HUES6 (cell line): ENCODE results near the gene ZFP2.
"Not testable (repeated sequence)": the region's sequence is repeated elsewhere in the genome, so short reads cannot be mapped to it uniquely, and the experiment has no call there.

Experiments
- H3K27ac ChIP-seq: 2 replicates; pipeline ENCODE4 v1.7.0; 2013; ENCODE audit warnings: low read depth, mild to moderate bottlenecking, low read length, inconsistent platforms
- H3K27me3 ChIP-seq: 2 replicates; pipeline ENCODE4 v1.6.1; 2013; ENCODE audit warnings: low read length; ENCODE audit not compliant: control insufficient read depth, insufficient read depth
- H3K36me3 ChIP-seq: 2 replicates; pipeline ENCODE4 v1.6.1; 2013; ENCODE audit warnings: low read length; ENCODE audit not compliant: control insufficient read depth, insufficient read depth
- H3K4me1 ChIP-seq: 2 replicates; pipeline ENCODE4 v1.6.1; 2013; ENCODE audit warnings: low read length; ENCODE audit not compliant: control insufficient read depth, insufficient read depth
- H3K4me3 ChIP-seq: 2 replicates; pipeline ENCODE4 v1.5.1; 2013; ENCODE audit warnings: low read depth, low read length
- H3K9ac ChIP-seq: one replicate; pipeline ENCODE4 v1.6.1; 2013; ENCODE audit warnings: mild to moderate bottlenecking, low read length
- H3K9me3 ChIP-seq: 2 replicates; pipeline ENCODE4 v1.6.1; 2013; ENCODE audit warnings: low read depth, low read length; ENCODE audit not compliant: control insufficient read depth, insufficient read depth

ZFP2 gene

DNA sequence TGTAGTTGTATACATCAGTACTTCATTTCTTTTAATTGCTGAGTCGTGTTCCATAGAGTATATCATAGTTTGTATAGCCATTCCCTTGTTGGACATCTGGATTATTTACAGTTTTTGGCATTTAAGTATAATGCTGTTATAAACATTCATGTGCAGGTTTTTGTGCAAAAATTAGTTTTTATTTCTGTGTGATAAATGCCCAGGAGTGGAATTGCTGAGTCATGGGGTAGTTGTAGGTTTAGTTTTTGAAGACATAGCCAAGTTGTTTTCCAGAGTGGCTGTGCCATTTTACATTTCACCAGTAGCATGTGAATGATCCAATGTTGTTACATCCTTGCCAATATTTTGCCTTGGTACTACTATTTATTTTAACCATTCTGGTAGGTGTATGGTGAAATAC, 23.4 kb upstream of the ZFP2 start:
- Histone ChIP-seq H3K9ac (no peak overlapping the region), H3K9me3 (peaks cover 55% of the 10 kb centered on the region), H3K27ac (no peak overlapping the region), H3K4me3 (no peak overlapping the region), H3K36me3 (peaks cover 87% of the 10 kb centered on the region), H3K27me3 (no peaks in the 10 kb centered on the region), H3K4me1 (no peaks in the 10 kb centered on the region)

- not testable (repeated sequence) for H3K9ac ChIP-seq, H3K4me3 ChIP-seq
These were observed 12.5 kb upstream of the ZFP2 start for GRCh38 chr5:178883115-178883694.

GRCh38 chr5:178883815-178884430, 11.8 kb upstream of the ZFP2 start:
- peaks cover 85% of the 10 kb centered on the region for H3K36me3 ChIP-seq
- H3K9ac ChIP-seq: no peak overlapping the region
- no peak overlapping the region for H3K4me3 ChIP-seq
- H3K27me3 ChIP-seq: no peaks in the 10 kb centered on the region
- no peak overlapping the region for H3K27ac ChIP-seq
- peaks cover 72% of the 10 kb centered on the region for H3K9me3 ChIP-seq
- no peaks in the 10 kb centered on the region for H3K4me1 ChIP-seq

More at GRCh38 chr5:178883115-178883694, 12.5 kb upstream of the ZFP2 start:
- not testable (repeated sequence) for H3K27me3 ChIP-seq, H3K27ac ChIP-seq, H3K4me1 ChIP-seq
- H3K9me3 ChIP-seq: peaks cover 70% of the 10 kb centered on the region
- H3K36me3 ChIP-seq: peaks cover 81% of the 10 kb centered on the region

DNA sequence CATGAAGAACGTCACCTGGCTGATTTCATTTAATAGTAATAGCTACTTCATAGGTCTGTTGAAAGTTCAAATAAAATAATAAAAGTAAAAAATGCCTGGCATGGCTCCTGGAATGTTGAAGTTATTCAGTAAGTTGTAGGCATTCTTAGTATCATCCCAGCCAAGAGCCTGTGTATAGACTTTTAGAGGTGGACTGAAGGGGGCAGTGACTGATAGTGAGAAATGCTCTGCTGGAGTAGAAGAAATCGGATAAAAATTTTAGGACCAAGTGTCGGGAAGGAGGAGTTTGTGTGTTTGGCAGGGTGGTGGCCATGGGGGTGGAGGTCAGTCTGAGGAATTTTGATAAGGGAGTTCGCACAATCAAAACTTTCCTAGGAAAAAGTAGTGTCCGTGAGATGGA, 3.6 kb downstream of the ZFP2 start:
- Histone ChIP-seq H3K27ac (no peak overlapping the region), H3K9me3 (peaks cover 35% of the 10 kb centered on the region), H3K4me3 (no peak overlapping the region), H3K36me3 (no peaks in the 10 kb centered on the region), H3K27me3 (no peaks in the 10 kb centered on the region), H3K9ac (no peak overlapping the region), H3K4me1 (no peaks in the 10 kb centered on the region)

GRCh38 chr5:178902849-178903248, 7.1 kb downstream of the ZFP2 start:
- no peaks in the 10 kb centered on the region for H3K27me3 ChIP-seq
- H3K4me1 ChIP-seq: no peaks in the 10 kb centered on the region
- no peak overlapping the region for H3K27ac ChIP-seq
- peaks cover 52% of the 10 kb centered on the region for H3K9me3 ChIP-seq
- no peaks in the 10 kb centered on the region for H3K36me3 ChIP-seq
- H3K9ac ChIP-seq: no peak overlapping the region
- no peak overlapping the region for H3K4me3 ChIP-seq

DNA sequence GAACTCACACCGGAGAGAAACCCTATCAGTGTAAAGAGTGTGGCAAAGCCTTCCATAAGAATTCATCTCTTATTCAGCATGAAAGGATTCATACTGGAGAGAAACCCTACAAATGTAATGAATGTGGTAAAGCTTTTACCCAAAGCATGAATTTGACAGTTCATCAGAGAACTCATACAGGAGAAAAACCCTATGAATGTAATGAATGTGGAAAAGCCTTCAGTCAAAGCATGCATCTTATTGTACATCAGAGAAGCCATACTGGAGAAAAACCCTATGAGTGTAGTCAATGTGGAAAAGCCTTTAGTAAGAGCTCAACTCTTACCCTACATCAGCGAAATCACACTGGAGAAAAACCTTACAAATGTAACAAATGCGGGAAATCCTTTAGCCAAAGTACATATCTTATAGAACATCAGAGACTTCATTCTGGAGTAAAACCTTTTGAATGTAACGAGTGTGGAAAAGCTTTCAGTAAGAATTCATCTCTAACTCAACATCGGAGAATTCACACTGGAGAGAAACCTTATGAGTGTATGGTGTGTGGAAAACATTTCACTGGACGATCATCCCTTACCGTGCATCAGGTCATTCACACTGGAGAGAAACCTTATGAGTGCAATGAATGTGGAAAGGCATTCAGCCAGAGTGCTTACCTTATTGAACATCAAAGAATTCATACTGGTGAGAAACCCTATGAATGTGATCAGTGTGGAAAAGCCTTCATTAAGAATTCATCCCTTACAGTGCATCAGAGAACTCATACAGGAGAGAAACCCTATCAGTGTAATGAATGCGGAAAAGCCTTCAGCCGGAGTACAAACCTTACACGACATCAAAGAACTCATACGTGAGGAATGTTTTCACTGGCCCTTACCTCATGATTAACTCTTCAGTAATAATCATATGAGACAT, 36.4 kb downstream of the ZFP2 start:
- Histone ChIP-seq H3K27me3 (no peaks in the 10 kb centered on the region), H3K4me1 (no peaks in the 10 kb centered on the region), H3K9me3 (peaks cover 95% of the 10 kb centered on the region), H3K27ac (no peak overlapping the region), H3K9ac (no peak overlapping the region), H3K4me3 (no peak overlapping the region), H3K36me3 (no peaks in the 10 kb centered on the region)

GRCh38 chr5:178940569-178941360, 45.1 kb downstream of the ZFP2 start, which contains the start of gene ZNF454:
TSS of gene ZNF454 (plus strand) at chr5:178941198. CDS start at chr5:178942792, 1,594 bp downstream.
- H3K36me3 ChIP-seq: no peaks in the 10 kb centered on the region

DNA sequence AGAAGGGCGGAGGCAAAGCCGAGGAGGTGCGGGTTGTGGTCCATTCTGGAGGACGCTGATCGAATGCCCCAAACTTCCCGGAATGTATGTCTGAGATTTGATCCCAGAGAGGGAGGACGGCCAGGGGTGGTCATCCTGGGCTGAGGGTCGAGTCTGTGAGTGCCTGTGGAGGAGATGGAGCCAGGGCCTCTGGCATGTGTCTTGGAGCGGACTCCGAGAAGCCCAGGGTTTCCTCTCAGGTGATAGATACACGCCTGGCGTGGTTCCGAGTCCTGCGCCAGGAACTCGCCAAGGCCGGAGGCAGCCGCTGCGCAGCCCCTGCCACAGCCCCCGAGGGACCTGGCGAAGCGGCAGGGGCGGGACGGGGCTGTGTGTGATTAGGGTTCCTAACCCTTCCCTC, 45.6 kb downstream of the ZFP2 start:
- no peak overlapping the region for H3K9ac ChIP-seq

More at GRCh38 chr5:178940569-178941360, 45.1 kb downstream of the ZFP2 start, which contains the start of gene ZNF454:
- peaks cover 93% of the 10 kb centered on the region for H3K9me3 ChIP-seq
- H3K27me3 ChIP-seq: no peaks in the 10 kb centered on the region
- no peaks in the 10 kb centered on the region; the same call in 1 of the 2 replicates for H3K4me1 ChIP-seq
- no peak within 1 kb of the TSS for H3K27ac ChIP-seq
- peak within 1 kb of the TSS; percentile 67 for H3K4me3 ChIP-seq
- H3K9ac ChIP-seq: no peak within 1 kb of the TSS

DNA sequence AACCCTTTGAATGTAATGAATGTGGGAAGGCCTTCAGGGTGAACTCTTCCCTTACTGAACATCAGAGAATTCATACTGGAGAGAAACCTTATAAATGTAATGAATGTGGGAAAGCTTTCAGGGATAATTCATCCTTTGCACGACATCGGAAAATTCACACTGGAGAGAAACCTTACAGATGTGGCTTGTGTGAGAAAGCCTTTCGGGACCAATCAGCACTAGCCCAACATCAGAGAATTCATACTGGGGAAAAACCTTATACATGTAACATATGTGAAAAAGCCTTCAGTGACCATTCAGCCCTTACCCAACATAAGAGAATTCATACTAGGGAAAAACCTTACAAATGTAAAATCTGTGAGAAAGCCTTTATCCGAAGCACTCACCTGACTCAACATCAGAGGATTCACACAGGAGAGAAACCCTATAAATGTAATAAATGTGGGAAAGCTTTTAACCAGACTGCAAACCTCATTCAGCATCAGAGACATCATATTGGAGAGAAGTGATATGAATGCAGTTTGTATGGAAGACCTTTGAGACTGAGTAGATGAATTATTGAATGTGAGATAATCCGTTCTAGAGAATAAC, 69.8 kb downstream of the ZFP2 start:
- H3K36me3 ChIP-seq: peaks cover 11% of the 10 kb centered on the region; the same call in 1 of the 2 replicates
- H3K9me3 ChIP-seq: peaks cover 79% of the 10 kb centered on the region

More for the DNA sequence above, 45.6 kb downstream of the ZFP2 start:
- peaks cover 92% of the 10 kb centered on the region for H3K9me3 ChIP-seq
- peak overlapping the region; percentile 67 for H3K4me3 ChIP-seq
- H3K27me3 ChIP-seq: no peaks in the 10 kb centered on the region
- H3K36me3 ChIP-seq: no peaks in the 10 kb centered on the region; the same call in 1 of the 2 replicates
- no peaks in the 10 kb centered on the region; the same call in 1 of the 2 replicates for H3K4me1 ChIP-seq
- H3K27ac ChIP-seq: no peak overlapping the region

GRCh38 chr5:178981381-178981780, 85.7 kb downstream of the ZFP2 start:
- Histone ChIP-seq H3K27ac (no peak overlapping the region), H3K9me3 (peaks cover 82% of the 10 kb centered on the region), H3K9ac (no peak overlapping the region), H3K27me3 (no peaks in the 10 kb centered on the region), H3K4me3 (no peak overlapping the region), H3K36me3 (no peaks in the 10 kb centered on the region), H3K4me1 (no peaks in the 10 kb centered on the region)

More for the DNA sequence above, 69.8 kb downstream of the ZFP2 start:
- Histone ChIP-seq H3K4me1 (no peaks in the 10 kb centered on the region), H3K9ac (no peak overlapping the region), H3K27me3 (no peaks in the 10 kb centered on the region), H3K27ac (no peak overlapping the region), H3K4me3 (no peak overlapping the region)
